Measurements from ENCODE around the gene MSI2. TPM values are rescaled to one million over a fixed set of nuclear protein-coding genes. Genes with fewer than 3 reads are reported as not detected.

MSI2 gene
- total RNA-seq, 1 donor from 2014 or later: 75.5 TPM

DNA sequence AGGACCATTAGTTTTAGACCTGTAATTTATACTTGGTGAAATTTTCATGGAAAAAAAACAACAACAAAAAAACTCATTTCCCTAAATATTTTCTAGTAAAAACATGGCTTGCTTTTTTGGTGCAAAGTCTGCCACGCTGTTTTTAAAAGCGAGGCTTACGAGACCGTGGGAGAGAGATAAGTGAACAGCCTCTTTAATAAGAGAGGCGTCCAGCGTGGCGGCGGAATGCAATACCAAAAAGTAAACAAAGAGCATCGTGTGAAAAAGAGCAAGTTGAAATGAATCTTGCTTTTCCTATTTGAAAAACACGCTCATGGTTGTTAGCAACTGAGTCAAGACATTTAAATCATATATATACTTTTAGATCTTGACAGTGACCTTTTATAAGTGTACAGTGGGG is 10.5 kb upstream of the MSI2 start:
- no peak for DNase-seq (ENCODE audit: extremely low spot score, unreplicated experiment)
- no peak overlapping the region for H3K4me3 Mint-ChIP-seq (ENCODE audit: unreplicated experiment)
- H3K4me1 Mint-ChIP-seq (ENCODE audit: unreplicated experiment): peaks cover 14% of the 10 kb centered on the region
- peaks cover 3% of the 10 kb centered on the region for H3K27me3 Mint-ChIP-seq (ENCODE audit: unreplicated experiment)
- TF ChIP-seq, protein P1, sequence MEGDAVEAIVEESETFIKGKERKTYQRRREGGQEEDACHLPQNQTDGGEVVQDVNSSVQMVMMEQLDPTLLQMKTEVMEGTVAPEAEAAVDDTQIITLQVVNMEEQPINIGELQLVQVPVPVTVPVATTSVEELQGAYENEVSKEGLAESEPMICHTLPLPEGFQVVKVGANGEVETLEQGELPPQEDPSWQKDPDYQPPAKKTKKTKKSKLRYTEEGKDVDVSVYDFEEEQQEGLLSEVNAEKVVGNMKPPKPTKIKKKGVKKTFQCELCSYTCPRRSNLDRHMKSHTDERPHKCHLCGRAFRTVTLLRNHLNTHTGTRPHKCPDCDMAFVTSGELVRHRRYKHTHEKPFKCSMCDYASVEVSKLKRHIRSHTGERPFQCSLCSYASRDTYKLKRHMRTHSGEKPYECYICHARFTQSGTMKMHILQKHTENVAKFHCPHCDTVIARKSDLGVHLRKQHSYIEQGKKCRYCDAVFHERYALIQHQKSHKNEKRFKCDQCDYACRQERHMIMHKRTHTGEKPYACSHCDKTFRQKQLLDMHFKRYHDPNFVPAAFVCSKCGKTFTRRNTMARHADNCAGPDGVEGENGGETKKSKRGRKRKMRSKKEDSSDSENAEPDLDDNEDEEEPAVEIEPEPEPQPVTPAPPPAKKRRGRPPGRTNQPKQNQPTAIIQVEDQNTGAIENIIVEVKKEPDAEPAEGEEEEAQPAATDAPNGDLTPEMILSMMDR (IDR thresholded peaks at IDR 0.05): no peak
- H3K27ac Mint-ChIP-seq (ENCODE audit: unreplicated experiment): no peak overlapping the region
- H3K36me3 Mint-ChIP-seq (ENCODE audit: unreplicated experiment): no peaks in the 10 kb centered on the region
- H3K9me3 Mint-ChIP-seq (ENCODE audit: unreplicated experiment): peaks cover 12% of the 10 kb centered on the region

DNA sequence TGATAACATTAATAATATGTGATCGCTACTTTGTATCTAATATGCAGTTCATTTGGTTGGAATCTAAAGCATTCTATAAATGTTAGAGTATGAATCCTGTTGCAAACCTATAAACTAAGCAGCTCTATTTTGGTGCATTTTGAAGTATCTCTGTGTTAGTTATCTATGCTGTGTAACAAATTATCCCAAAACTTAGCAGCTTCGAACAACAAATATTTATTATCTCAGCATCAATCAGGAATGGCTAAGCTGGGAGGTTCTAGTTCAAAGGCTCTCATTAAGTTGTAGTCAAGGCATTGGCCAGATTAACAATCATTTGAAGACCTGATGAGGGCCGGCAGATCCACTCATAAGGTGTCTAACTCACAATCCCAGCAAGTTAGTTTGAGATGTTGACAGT is 10.1 kb upstream of the MSI2 start:
- Mint-ChIP-seq H3K27ac (ENCODE audit: unreplicated experiment) (no peak overlapping the region), H3K27me3 (ENCODE audit: unreplicated experiment) (peaks cover 3% of the 10 kb centered on the region), H3K9me3 (ENCODE audit: unreplicated experiment) (peaks cover 17% of the 10 kb centered on the region), H3K36me3 (ENCODE audit: unreplicated experiment) (peaks cover 1% of the 10 kb centered on the region), H3K4me1 (ENCODE audit: unreplicated experiment) (peaks cover 14% of the 10 kb centered on the region), H3K4me3 (ENCODE audit: unreplicated experiment) (no peak overlapping the region)
- TF ChIP-seq, protein P1 (IDR thresholded peaks at IDR 0.05): no peak
- DNase-seq (ENCODE audit: extremely low spot score, unreplicated experiment): no peak

DNA sequence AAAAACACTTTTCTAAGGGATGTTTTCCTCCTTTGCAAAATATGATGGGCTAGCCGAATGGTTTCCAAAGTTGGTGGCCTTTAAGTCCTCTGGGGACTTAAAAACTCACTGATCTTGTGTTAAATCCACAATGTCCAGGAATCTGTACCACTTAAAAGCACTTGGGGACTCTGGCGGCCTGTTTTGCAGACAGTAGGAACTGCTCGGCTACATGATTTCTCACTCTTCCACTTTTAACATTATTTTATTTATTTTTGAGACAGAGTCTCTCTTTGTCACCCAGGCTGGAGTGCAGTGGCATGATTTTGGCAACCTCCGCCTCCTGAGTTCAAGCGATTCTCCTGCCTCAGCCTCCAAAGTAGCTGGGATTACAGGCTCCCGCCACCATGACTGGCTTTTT is 9.1 kb upstream of the MSI2 start:
- H3K9me3 Mint-ChIP-seq (ENCODE audit: unreplicated experiment): peaks cover 20% of the 10 kb centered on the region
- H3K27ac Mint-ChIP-seq (ENCODE audit: unreplicated experiment): no peak overlapping the region

DNA sequence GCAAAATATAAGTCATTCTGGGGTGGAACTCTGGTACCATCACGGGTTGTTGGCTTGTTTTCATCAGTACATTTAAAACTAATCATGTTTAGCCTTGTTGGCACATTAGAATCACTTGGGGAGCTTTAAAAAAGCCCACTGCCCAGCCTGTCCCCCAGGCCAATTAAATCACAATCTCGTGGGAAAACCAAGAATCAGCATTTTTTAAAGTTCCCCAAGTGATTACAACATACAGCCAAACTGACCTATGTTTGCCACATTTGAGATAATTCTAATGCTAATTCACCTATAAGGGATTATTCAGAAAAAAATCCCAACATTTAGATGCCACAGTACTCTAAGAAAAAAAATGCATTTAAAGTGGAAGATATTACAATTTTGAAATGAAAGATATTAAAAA is 8.4 kb upstream of the MSI2 start:
- H3K4me1 Mint-ChIP-seq (ENCODE audit: unreplicated experiment): peaks cover 11% of the 10 kb centered on the region
- DNase-seq (ENCODE audit: extremely low spot score, unreplicated experiment): no peak
- TF ChIP-seq, protein P1 (IDR thresholded peaks at IDR 0.05): no peak
- peaks cover 5% of the 10 kb centered on the region for H3K36me3 Mint-ChIP-seq (ENCODE audit: unreplicated experiment)
- H3K9me3 Mint-ChIP-seq (ENCODE audit: unreplicated experiment): peaks cover 20% of the 10 kb centered on the region
- no peak overlapping the region for H3K27ac Mint-ChIP-seq (ENCODE audit: unreplicated experiment)
- H3K27me3 Mint-ChIP-seq (ENCODE audit: unreplicated experiment): no peaks in the 10 kb centered on the region
- H3K4me3 Mint-ChIP-seq (ENCODE audit: unreplicated experiment): no peak overlapping the region

More for the DNA sequence above, 9.1 kb upstream of the MSI2 start:
- H3K4me3 Mint-ChIP-seq (ENCODE audit: unreplicated experiment): no peak overlapping the region
- DNase-seq (ENCODE audit: extremely low spot score, unreplicated experiment): no peak
- peaks cover 14% of the 10 kb centered on the region for H3K4me1 Mint-ChIP-seq (ENCODE audit: unreplicated experiment)
- H3K36me3 Mint-ChIP-seq (ENCODE audit: unreplicated experiment): peaks cover 5% of the 10 kb centered on the region
- TF ChIP-seq, protein P1 (IDR thresholded peaks at IDR 0.05): no peak
- no peaks in the 10 kb centered on the region for H3K27me3 Mint-ChIP-seq (ENCODE audit: unreplicated experiment)

DNA sequence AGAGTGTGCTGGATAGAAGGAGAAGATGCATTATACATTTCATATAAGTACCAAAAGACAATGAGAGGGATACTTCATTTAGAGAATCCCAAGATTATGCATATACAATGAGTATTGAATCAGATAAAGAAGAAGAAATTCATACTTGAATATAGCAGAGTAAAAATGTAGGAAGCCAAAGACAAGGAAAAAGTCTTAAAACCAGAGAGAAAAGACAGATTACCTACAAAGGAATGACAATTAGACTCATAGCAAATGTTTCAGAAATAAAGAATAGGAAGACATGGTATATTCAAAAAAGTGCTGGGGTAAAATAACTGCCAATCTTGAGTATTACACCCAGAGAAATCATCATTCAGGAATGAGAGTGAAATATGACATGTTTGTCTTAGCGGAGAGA is 6.8 kb upstream of the MSI2 start:
- Mint-ChIP-seq H3K27me3 (ENCODE audit: unreplicated experiment) (peaks cover 3% of the 10 kb centered on the region), H3K9me3 (ENCODE audit: unreplicated experiment) (peaks cover 20% of the 10 kb centered on the region), H3K4me1 (ENCODE audit: unreplicated experiment) (no peaks in the 10 kb centered on the region), H3K4me3 (ENCODE audit: unreplicated experiment) (no peak overlapping the region), H3K36me3 (ENCODE audit: unreplicated experiment) (peaks cover 5% of the 10 kb centered on the region), H3K27ac (ENCODE audit: unreplicated experiment) (no peak overlapping the region)
- TF ChIP-seq, protein P1 (IDR thresholded peaks at IDR 0.05): no peak
- no peak for DNase-seq (ENCODE audit: extremely low spot score, unreplicated experiment)

Measured in osteocyte (in vitro differentiated cells).